Ovary (tissue), 3 donors: ENCODE data around the gene NBDY.

Experiments
- CTCF ChIP-seq, 3 donors: fragments of 450-650 bp in 2 of 3; fragments of 200-600 bp in 1 of 3; IDR thresholded peaks; one replicate each; pipeline versions ENCODE4 v1.5.1 to v1.8.0; 2016 to 2022; ENCODE audit warnings: antibody characterized with exemption in 3 of 3, mild to moderate bottlenecking in 1 of 3
- EP300 ChIP-seq: sonication (generic); formaldehyde crosslinking; IDR thresholded peaks from one replicate; pipeline ENCODE4 v1.6.1; 2017; ENCODE audit warnings: antibody characterized with exemption
- POLR2A ChIP-seq: fragments of 450-650 bp; IDR thresholded peaks from one replicate; pipeline ENCODE4 v1.6.1; 2017; ENCODE audit warnings: antibody characterized with exemption, mild to moderate bottlenecking, moderate library complexity
- donor health status: DM: no; HTN: no; CAD: no.

- TF ChIP-seq POLR2A (no peak), EP300 (no peak), CTCF (IDR thresholded peaks at IDR 0.05) (no peak)
Observed at GRCh38 chrX:56853436-56853835, 124.4 kb downstream of the NBDY start.
